ENCODE measurements around the gene ARSA.
A peak's percentile ranks its signal among the peaks of the same experiment; 100 is the strongest.

Gene ARSA

GRCh38 chr22:50584106-50585096 lies 43.6 kb downstream of the ARSA start:
- Mint-ChIP-seq H3K27ac (peak overlapping the region; percentile 97), H3K9me3 (no peaks in the 10 kb centered on the region), H3K4me3 (peak overlapping the region; percentile 98), H3K36me3 (ENCODE audit: low read depth) (peaks cover 5% of the 10 kb centered on the region), H3K27me3 (no peaks in the 10 kb centered on the region), H3K4me1 (ENCODE audit: low read depth) (peaks cover 21% of the 10 kb centered on the region)

- Mint-ChIP-seq H3K27me3 (no peaks in the 10 kb centered on the region), H3K9me3 (no peaks in the 10 kb centered on the region), H3K4me1 (ENCODE audit: low read depth) (peaks cover 21% of the 10 kb centered on the region), H3K27ac (peak overlapping the region; percentile 97), H3K4me3 (peak overlapping the region; percentile 98), H3K36me3 (ENCODE audit: low read depth) (peaks cover 9% of the 10 kb centered on the region)
Observed at GRCh38 chr22:50583294-50583861, 44.6 kb downstream of the ARSA start.

- Mint-ChIP-seq H3K4me3 (peak within 1 kb of the TSS; percentile 98), H3K27ac (peak within 1 kb of the TSS; percentile 97), H3K4me1 (ENCODE audit: low read depth) (peaks cover 21% of the 10 kb centered on the region), H3K27me3 (no peaks in the 10 kb centered on the region), H3K9me3 (no peaks in the 10 kb centered on the region), H3K36me3 (ENCODE audit: low read depth) (peaks cover 9% of the 10 kb centered on the region)
Observed at GRCh38 chr22:50582493-50583293, 45.3 kb downstream of the ARSA start, which contains the start of gene CHKB. TSS of gene CHKB (minus strand) at chr22:50582849. CDS start at chr22:50582781, 68 bp downstream.

GRCh38 chr22:50581950-50582492 lies 45.9 kb downstream of the ARSA start:
- H3K27ac Mint-ChIP-seq: peak overlapping the region; percentile 85
- H3K9me3 Mint-ChIP-seq: no peaks in the 10 kb centered on the region
- H3K27me3 Mint-ChIP-seq: no peaks in the 10 kb centered on the region
- H3K4me3 Mint-ChIP-seq: peak overlapping the region; percentile 98
- peaks cover 26% of the 10 kb centered on the region for H3K4me1 Mint-ChIP-seq (ENCODE audit: low read depth)
- H3K36me3 Mint-ChIP-seq (ENCODE audit: low read depth): peaks cover 9% of the 10 kb centered on the region

- Mint-ChIP-seq H3K27ac (peak overlapping the region; percentile 85), H3K36me3 (ENCODE audit: low read depth) (peaks cover 11% of the 10 kb centered on the region), H3K4me1 (ENCODE audit: low read depth) (peaks cover 26% of the 10 kb centered on the region), H3K4me3 (peak overlapping the region; percentile 98), H3K27me3 (no peaks in the 10 kb centered on the region), H3K9me3 (no peaks in the 10 kb centered on the region)
Observed at GRCh38 chr22:50581031-50581949, 46.7 kb downstream of the ARSA start.

GRCh38 chr22:50579752-50580151 lies 48.2 kb downstream of the ARSA start:
- Mint-ChIP-seq H3K36me3 (ENCODE audit: low read depth) (peaks cover 12% of the 10 kb centered on the region), H3K9me3 (no peaks in the 10 kb centered on the region), H3K4me1 (ENCODE audit: low read depth) (peaks cover 26% of the 10 kb centered on the region), H3K27ac (no peak overlapping the region), H3K4me3 (no peak overlapping the region), H3K27me3 (no peaks in the 10 kb centered on the region)

GRCh38 chr22:50578776-50579310 lies 49.1 kb downstream of the ARSA start:
- Mint-ChIP-seq H3K36me3 (ENCODE audit: low read depth) (peaks cover 12% of the 10 kb centered on the region), H3K27me3 (no peaks in the 10 kb centered on the region), H3K27ac (no peak overlapping the region), H3K4me1 (ENCODE audit: low read depth) (peaks cover 24% of the 10 kb centered on the region), H3K9me3 (no peaks in the 10 kb centered on the region), H3K4me3 (no peak overlapping the region)

- Mint-ChIP-seq H3K27me3 (no peaks in the 10 kb centered on the region), H3K9me3 (no peaks in the 10 kb centered on the region), H3K36me3 (ENCODE audit: low read depth) (peaks cover 12% of the 10 kb centered on the region), H3K27ac (no peak within 1 kb of the TSS), H3K4me3 (peak within 1 kb of the TSS; percentile 26), H3K4me1 (ENCODE audit: low read depth) (peaks cover 17% of the 10 kb centered on the region)
Observed at GRCh38 chr22:50577987-50578775, 49.8 kb downstream of the ARSA start, which contains the start of gene CPT1B. TSS of gene CPT1B (minus strand) at chr22:50578427. CDS start at chr22:50577915, 512 bp downstream.

- peaks cover 17% of the 10 kb centered on the region for H3K4me1 Mint-ChIP-seq (ENCODE audit: low read depth)
- no peaks in the 10 kb centered on the region for H3K9me3 Mint-ChIP-seq
- H3K36me3 Mint-ChIP-seq (ENCODE audit: low read depth): peaks cover 12% of the 10 kb centered on the region
- no peaks in the 10 kb centered on the region for H3K27me3 Mint-ChIP-seq
- H3K4me3 Mint-ChIP-seq: peak overlapping the region; percentile 26
- H3K27ac Mint-ChIP-seq: no peak overlapping the region
Observed at GRCh38 chr22:50577697-50577986, 50.3 kb downstream of the ARSA start.

GRCh38 chr22:50576806-50577696 lies 50.9 kb downstream of the ARSA start:
- peaks cover 18% of the 10 kb centered on the region for H3K36me3 Mint-ChIP-seq (ENCODE audit: low read depth)
- no peak overlapping the region for H3K27ac Mint-ChIP-seq

GRCh38 chr22:50576070-50576469 lies 51.9 kb downstream of the ARSA start:
- H3K9me3 Mint-ChIP-seq: no peaks in the 10 kb centered on the region
- no peak overlapping the region for H3K4me3 Mint-ChIP-seq

More at GRCh38 chr22:50576806-50577696, 50.9 kb downstream of the ARSA start:
- peak overlapping the region; percentile 26 for H3K4me3 Mint-ChIP-seq
- no peaks in the 10 kb centered on the region for H3K27me3 Mint-ChIP-seq
- H3K4me1 Mint-ChIP-seq (ENCODE audit: low read depth): peaks cover 17% of the 10 kb centered on the region
- H3K9me3 Mint-ChIP-seq: no peaks in the 10 kb centered on the region

GRCh38 chr22:50575426-50575941 lies 52.5 kb downstream of the ARSA start:
- Mint-ChIP-seq H3K27ac (no peak overlapping the region), H3K4me1 (ENCODE audit: low read depth) (peaks cover 9% of the 10 kb centered on the region), H3K36me3 (ENCODE audit: low read depth) (peaks cover 18% of the 10 kb centered on the region), H3K9me3 (no peaks in the 10 kb centered on the region), H3K4me3 (no peak overlapping the region), H3K27me3 (no peaks in the 10 kb centered on the region)

More at GRCh38 chr22:50576070-50576469, 51.9 kb downstream of the ARSA start:
- H3K27me3 Mint-ChIP-seq: no peaks in the 10 kb centered on the region
- peaks cover 9% of the 10 kb centered on the region for H3K4me1 Mint-ChIP-seq (ENCODE audit: low read depth)
- peaks cover 15% of the 10 kb centered on the region for H3K36me3 Mint-ChIP-seq (ENCODE audit: low read depth)
- H3K27ac Mint-ChIP-seq: no peak overlapping the region
